ENCODE data around the gene RMND1.
"Not testable (repeated sequence)": the region's sequence is repeated elsewhere in the genome, so short reads cannot be mapped to it uniquely, and the experiment has no call there.

The RMND1 gene

GRCh38 chr6:151413372-151414145 lies 38.4 kb downstream of the RMND1 start:
- no peak for DNase-seq

- no peak for DNase-seq
These were observed 39.0 kb downstream of the RMND1 start for GRCh38 chr6:151412909-151413308.

DNA sequence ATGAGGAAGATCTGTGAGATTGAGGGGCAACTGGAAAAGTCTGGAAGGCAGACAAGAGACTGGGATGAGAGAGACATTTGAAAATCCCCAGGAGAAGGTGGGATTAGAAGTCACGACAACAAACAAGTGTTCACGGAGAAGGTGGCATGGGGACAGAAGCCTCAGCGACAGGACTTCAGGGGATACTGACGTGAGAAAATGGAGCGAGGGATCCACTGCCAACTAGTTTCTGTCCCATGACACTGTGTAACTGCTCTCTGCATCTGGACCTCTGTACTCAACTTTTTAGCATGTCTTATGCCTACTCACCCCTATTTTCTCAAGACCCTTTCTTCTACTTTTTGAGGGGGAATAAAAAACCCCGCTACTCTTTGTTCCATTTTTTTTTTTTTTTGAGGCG lies 42.2 kb downstream of the RMND1 start:
- no peak for DNase-seq

GRCh38 chr6:151409260-151409659 lies 42.7 kb downstream of the RMND1 start:
- no peak for DNase-seq

DNA sequence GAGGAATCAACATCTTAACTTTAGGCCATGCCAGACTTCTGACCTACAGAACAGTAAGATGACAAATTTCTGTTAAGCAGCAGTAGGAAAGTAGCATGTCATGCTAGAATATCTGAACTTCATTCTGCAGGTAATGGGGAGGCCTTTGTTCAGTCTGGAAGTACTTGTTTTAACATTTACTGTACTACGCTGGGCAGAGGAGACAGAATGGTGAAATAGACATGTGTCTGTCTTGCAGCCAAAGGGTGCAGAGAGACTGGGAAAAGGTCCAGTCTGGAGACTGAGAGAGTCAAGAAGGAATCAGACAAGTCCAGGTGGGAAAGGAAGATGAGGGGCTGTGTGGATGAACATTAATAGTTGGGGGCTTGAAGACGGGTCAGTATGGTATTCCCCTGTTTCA lies 43.1 kb downstream of the RMND1 start:
- no peak for DNase-seq

- no peak for DNase-seq
These were observed 48.0 kb downstream of the RMND1 start for GRCh38 chr6:151403919-151404308.

GRCh38 chr6:151402228-151402627 lies 49.7 kb downstream of the RMND1 start:
- no peak for DNase-seq

DNA sequence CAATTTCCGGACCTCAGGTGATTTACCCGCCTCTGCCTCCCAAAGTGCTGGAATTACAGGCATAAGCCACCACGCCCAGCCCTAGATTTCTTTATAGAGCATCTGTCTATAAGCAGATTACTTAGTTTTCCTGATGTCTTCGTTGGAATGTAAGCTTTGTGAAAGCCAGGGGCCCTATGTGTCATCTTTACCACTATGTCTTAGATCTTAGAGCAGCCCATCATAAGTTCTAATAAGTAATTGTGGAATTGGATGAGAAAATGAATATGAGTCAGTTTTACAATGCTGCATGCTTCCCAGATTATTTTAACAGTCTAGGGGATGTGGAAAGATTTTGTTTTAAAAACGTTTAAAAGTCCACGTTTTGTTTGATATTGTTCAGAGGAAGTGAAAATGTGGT lies 51.5 kb downstream of the RMND1 start:
- DNase-seq = no peak

GRCh38 chr6:151399679-151400078 lies 52.2 kb downstream of the RMND1 start:
- no peak for DNase-seq

DNA sequence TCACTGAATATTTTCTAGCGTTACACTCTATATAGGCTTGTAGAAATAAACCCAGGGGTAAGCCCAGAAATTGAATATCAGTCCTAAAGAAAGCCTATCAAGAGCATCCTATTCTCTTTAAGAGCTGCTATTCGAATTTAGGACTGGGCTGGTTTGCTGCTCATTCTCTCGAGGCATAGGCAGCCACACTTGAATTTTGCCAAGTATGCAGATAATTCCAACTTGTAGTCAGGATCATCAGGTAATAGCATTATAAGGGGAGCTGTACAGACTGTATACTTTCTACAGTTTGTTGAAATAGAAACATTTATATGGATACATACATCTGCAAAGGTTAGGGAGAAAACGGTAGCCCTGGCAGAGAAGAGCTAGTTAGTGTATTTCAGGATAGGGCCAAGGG lies 58.5 kb downstream of the RMND1 start:
- no peak for DNase-seq

DNA sequence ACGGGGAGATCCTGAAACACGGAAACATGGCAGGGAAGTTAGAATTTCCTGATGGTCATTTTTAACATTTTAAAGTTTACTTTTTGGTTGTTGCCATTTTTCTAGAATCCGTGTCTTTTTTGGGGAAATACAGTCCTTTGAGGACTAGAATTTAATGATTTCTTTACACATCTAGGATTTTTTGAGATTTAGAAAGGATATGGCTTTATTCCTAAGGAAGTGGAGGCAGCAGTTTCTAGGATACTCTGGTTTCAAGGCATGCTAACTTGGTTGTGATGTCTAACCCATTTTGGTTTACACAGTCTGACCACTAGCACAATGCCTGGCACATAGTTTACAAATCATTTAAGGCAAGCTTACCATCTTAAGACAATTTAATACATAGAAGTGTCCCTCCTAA lies 59.5 kb downstream of the RMND1 start:
- no peak for DNase-seq

GRCh38 chr6:151391471-151392413 lies 60.2 kb downstream of the RMND1 start, which contains the start of gene ZBTB2:
ZBTB2 (minus strand) TSS chr6:151391559; CDS start chr6:151373637, 17,922 bp downstream.
- DNase-seq = peak; percentile 84

- DNase-seq = peak; percentile 85
These were observed 61.0 kb downstream of the RMND1 start for GRCh38 chr6:151390851-151391470.

GRCh38 chr6:151390276-151390850 lies 61.6 kb downstream of the RMND1 start:
- DNase-seq = peak; percentile 100

DNA sequence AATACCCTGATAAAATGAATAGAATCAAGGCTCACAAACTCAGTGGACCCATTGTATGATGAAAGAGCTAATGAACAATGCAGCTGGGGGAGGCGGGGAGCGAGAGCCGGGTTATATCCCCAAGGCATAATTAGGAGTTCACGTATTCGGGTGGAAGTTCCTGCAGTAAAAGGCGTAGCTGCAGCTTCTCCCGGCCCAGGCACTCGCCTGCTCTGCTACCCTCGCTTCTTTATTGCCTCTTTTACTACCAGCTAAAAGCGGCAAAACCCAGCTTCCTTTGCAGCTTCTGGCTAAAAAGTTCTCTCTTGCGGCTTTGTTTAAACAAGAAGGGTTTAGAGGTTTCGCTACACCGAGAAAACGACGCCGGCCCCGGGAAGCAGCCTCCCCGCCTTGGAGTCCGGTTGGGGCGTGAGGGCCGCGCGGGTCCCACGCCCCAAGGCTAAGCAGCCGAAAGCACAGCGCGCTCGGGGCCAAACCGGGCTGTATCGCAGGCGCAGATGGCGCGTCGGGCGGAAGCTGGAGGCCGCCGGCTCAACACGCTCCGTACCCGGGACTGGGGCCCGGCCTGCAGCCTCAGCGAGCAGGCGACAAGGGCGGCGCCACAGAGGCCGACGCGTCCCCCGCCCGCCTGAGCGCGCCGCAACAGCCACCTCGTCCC lies 62.2 kb downstream of the RMND1 start:
- peak; percentile 89 for DNase-seq

DNA sequence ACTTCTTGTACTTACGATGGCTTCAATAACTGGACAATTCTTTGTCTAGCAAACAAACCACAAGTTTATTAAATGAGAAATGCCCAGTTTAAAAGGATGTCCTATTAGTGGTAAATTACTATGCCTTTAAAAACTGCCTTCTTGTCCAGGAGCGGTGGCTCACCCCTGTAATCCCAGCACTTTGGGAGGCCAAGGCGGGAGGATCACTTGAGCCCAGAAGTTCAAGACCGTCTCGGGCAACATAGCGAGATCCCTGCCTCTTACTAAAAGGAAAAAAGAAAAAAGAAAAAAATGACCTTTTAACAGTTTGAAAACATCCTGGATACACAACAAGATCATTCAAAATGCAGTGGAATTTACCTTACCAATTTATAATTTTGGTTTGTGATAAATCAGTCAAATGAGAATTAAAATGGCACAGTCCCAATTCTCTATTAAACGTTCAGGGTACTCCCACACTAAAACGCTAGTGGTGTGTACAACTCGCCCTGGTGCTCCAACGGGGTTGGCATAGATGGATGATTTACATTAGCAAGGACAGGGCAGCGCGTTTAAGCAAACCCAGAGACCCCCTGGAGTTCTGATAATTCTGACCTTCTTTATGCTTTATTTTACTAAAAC lies 62.8 kb downstream of the RMND1 start:
- no peak for DNase-seq

DNA sequence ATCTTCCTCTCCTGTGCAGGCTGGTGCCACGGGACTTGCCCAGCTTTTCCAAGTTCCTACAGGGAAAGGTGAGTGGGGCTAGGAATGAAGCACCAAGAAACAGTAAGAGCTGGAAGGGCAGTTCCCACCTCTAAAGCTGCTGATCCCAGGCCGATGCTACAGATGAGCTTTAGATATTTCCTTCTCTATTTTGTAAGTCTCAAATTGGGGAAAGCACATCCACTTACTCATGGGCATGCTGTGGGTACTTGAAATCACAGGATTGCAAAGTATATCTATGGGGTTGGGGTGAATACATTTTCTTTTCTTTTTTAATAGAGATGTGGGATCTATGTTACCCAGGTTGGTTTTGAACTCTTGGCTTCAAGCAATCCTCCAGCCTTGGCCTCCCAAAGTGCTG lies 63.7 kb downstream of the RMND1 start:
- no peak for DNase-seq

DNA sequence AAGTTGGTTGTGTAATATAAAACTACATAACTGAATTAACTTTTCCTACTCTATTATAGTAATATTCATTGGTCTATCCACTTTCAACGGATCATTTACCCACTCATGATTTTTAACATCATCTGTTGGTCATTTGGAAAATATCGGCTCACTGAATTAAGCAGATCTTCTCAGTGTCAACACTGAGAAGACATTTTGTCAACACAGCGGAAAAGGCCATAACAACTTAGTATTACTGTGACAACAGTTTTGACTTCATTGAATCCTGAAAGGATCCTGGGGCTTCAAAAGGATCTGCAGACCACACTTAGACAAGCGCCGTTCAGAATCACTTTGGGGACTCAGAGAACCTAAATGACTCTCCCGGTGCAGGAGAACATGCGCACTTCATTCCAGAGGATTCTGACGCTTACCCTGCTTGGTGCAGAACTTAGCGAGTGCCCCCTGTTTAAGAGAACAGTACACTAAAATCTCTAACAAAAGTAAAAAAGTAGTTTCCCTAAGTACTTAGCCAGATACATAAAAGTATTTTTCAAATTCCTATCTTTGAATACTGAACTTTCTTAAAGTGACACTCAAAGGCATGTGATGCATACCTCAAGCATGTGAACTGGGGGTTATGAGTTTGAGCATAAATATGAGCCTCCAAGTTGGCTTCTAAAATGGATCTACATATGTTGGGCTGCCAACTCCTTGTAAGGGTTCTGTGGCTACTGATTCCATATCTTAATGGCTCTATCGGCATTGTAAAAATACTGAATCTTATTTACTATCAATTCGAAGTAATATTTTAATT lies 64.6 kb downstream of the RMND1 start:
- no peak for DNase-seq

DNA sequence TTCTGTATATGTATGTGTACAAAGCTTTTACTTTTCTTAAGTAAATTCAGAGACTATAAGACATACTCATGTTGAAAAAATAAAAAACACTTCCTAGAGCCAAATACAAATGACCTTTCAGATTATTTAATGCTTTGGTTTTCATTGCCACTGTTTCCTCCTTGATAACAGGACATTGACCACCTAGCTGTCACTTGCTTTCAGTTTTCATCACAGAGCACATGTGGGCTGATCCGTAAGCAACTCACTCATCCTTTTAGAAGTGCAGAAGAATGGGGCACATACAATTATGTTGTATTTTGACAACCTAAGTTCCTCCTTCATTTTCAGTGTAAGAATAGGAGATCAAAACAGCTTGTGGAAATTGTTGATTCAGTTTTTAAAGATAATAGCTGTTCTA lies 66.7 kb downstream of the RMND1 start:
- no peak for DNase-seq

- DNase-seq = no peak
These were observed 67.8 kb downstream of the RMND1 start for GRCh38 chr6:151384151-151384550.

- DNase-seq = not testable (repeated sequence)
These were observed 69.3 kb downstream of the RMND1 start for GRCh38 chr6:151382631-151383030.

Data from NCI-H146 (cell line).